Neural cell (in vitro differentiated cells): ENCODE measurements around the gene FAM89A.

Experiments used
- EP300 ChIP-seq: fragments of 450-650 bp; conservative IDR thresholded peaks from 2 replicates; pipeline ENCODE4 v1.6.1; 2014; ENCODE audit warnings: antibody characterized with exemption, mild to moderate bottlenecking, moderate library complexity; ENCODE audit not compliant: poor library complexity, severe bottlenecking
- EZH2 ChIP-seq: fragments of 200-600, 300-800 bp; shearing (Covaris generic), sonication (generic); IDR thresholded peaks from 2 replicates; pipeline ENCODE4 v1.6.1; 2014; ENCODE audit warnings: antibody characterized with exemption, low read length, borderline replicate concordance, mild to moderate bottlenecking; ENCODE audit not compliant: insufficient read depth, poor library complexity, severe bottlenecking
- MXI1 ChIP-seq: fragments of 450-650 bp; conservative IDR thresholded peaks from 2 replicates; pipeline ENCODE4 v1.6.1; 2014; ENCODE audit warnings: antibody characterized with exemption, mild to moderate bottlenecking; ENCODE audit not compliant: poor library complexity, severe bottlenecking
- POLR2AphosphoS5 ChIP-seq: IDR thresholded peaks from 2 replicates; pipeline ENCODE4 v1.6.1; 2012
- RAD21 ChIP-seq: fragments of 450-650 bp; conservative IDR thresholded peaks from 2 replicates; pipeline ENCODE4 v1.6.1; 2014; ENCODE audit warnings: antibody characterized with exemption, mild to moderate bottlenecking, moderate library complexity
- TAF1 ChIP-seq: IDR thresholded peaks from 2 replicates; pipeline ENCODE4 v1.6.1; 2012; ENCODE audit warnings: low read depth
- TF ChIP-seq, protein P1 (sequence below): fragments of 450-650 bp; IDR thresholded peaks from 2 replicates; pipeline ENCODE4 v1.5.1; 2014; ENCODE audit warnings: antibody characterized with exemption, mild to moderate bottlenecking, moderate library complexity; ENCODE audit not compliant: poor library complexity, severe bottlenecking

DNA sequence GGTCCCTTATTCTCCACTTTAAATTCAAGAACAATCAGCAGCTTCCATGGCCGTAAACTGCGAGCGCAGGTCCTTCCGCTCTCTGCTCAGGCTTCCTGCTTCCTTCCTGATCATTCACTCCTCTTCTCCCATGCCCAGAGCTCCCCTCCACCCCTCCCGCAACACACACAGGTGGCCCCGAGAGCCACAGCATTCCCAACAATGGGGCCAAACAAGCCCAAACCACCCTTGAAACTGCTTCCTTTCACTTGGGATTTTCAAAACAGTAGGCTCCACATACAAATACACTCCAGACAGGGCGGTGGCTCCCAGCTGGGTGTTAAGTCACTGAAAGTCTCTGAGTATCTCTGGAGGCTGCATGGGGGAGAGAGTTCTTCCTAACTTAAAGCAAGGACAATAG lies 11.4 kb downstream of the FAM89A start:
- TF ChIP-seq, protein P1, sequence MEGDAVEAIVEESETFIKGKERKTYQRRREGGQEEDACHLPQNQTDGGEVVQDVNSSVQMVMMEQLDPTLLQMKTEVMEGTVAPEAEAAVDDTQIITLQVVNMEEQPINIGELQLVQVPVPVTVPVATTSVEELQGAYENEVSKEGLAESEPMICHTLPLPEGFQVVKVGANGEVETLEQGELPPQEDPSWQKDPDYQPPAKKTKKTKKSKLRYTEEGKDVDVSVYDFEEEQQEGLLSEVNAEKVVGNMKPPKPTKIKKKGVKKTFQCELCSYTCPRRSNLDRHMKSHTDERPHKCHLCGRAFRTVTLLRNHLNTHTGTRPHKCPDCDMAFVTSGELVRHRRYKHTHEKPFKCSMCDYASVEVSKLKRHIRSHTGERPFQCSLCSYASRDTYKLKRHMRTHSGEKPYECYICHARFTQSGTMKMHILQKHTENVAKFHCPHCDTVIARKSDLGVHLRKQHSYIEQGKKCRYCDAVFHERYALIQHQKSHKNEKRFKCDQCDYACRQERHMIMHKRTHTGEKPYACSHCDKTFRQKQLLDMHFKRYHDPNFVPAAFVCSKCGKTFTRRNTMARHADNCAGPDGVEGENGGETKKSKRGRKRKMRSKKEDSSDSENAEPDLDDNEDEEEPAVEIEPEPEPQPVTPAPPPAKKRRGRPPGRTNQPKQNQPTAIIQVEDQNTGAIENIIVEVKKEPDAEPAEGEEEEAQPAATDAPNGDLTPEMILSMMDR: no peak
- no peak for TF ChIP-seq EZH2
- TF ChIP-seq MXI1: no peak
- TF ChIP-seq EP300: no peak
- TF ChIP-seq TAF1: no peak
- TF ChIP-seq POLR2AphosphoS5: no peak
- TF ChIP-seq RAD21: no peak
